Panc1 (cell line): ENCODE data around the gene TMPRSS15. TPM values are rescaled to one million over a fixed set of nuclear protein-coding genes. Genes with fewer than 3 reads are reported as not detected.

ENCODE experiments used
- ATAC-seq: fragments of 200-7000 bp; cut with Tn5 transposase; 2 replicates; pipeline ENCODE4 v1.9.1; 2020; ENCODE audit warnings: mild to moderate bottlenecking, moderate library complexity
- BruUV-seq: library from RNA; stranded (reverse); fragments of 400-500 nt; replicated peaks from 2 replicates; lab custom pipeline; 2021; lab: Mats Ljungman, UMichigan
- CTCF ChIA-PET: fragments of 300-600 bp; sonication (Branson Sonifier 250); formaldehyde crosslinking; loops from one replicate; lab custom pipeline; 2022; ENCODE audit warnings: antibody characterized with exemption; lab: Charles Lee
- POLR2A ChIA-PET: fragments of 300-600 bp; sonication (Branson Sonifier 250); formaldehyde crosslinking; loops from one replicate; lab custom pipeline; 2022; ENCODE audit warnings: antibody characterized with exemption; lab: Charles Lee
- DNase-seq: peaks from one replicate; pipeline ENCODE4 v3.0.0-alpha.2; 2010; ENCODE audit warnings: low read depth, low spot score
- H3K27ac ChIP-seq: 2 replicates; pipeline ENCODE4 v1.5.1; 2011; ENCODE audit warnings: mild to moderate bottlenecking, low read length, inconsistent platforms
- H3K27me3 ChIP-seq: fragments of 200-500 bp; sonication (Bioruptor generic); 2 replicates; pipeline ENCODE4 v1.6.0; 2014; ENCODE audit warnings: low read length, inconsistent platforms; ENCODE audit not compliant: control insufficient read depth, insufficient read depth
- H3K36me3 ChIP-seq: fragments of 200-500 bp; sonication (Bioruptor generic); 2 replicates; pipeline ENCODE4 v1.5.1; 2014; ENCODE audit warnings: inconsistent platforms, mild to moderate bottlenecking, low read length, moderate library complexity; ENCODE audit not compliant: control insufficient read depth, insufficient read depth
- H3K4me1 ChIP-seq: 2 replicates; pipeline ENCODE4 v1.5.1; 2011; ENCODE audit warnings: inconsistent platforms, mild to moderate bottlenecking, low read length, moderate library complexity; ENCODE audit not compliant: control insufficient read depth, insufficient read depth
- H3K4me3 ChIP-seq, 2 experiments: 2 replicates each; pipeline ENCODE4 v1.5.1; 2011 to 2012; ENCODE audit warnings: low read depth in 2 of 2, low read length in 2 of 2, mild to moderate bottlenecking in 2 of 2, inconsistent platforms in 1 of 2, moderate library complexity in 1 of 2
- H3K9me3 ChIP-seq: fragments of 200-500 bp; sonication (Bioruptor generic); 2 replicates; pipeline ENCODE4 v1.5.1; 2014; ENCODE audit warnings: low read depth, mild to moderate bottlenecking, inconsistent platforms, low read length, moderate library complexity; ENCODE audit not compliant: control insufficient read depth, insufficient read depth
- POLR2AphosphoS5 ChIP-seq: IDR thresholded peaks from 2 replicates; pipeline ENCODE4 v1.6.1; 2012; ENCODE audit warnings: mild to moderate bottlenecking, low read depth, low read length, moderate library complexity
- REST ChIP-seq, 2 experiments: IDR thresholded peaks; 2 replicates each; pipeline ENCODE4 v1.6.1; 2011 to 2012; ENCODE audit warnings: low read depth in 2 of 2, control low read depth in 1 of 2, low read length in 1 of 2, mild to moderate bottlenecking in 1 of 2, moderate library complexity in 1 of 2; ENCODE audit not compliant: insufficient read depth in 1 of 2
- SIN3A ChIP-seq: IDR thresholded peaks from 2 replicates; pipeline ENCODE4 v1.6.1; 2012; ENCODE audit warnings: low read depth, mild to moderate bottlenecking, low read length, moderate library complexity, borderline replicate concordance; ENCODE audit not compliant: insufficient read depth
- TCF7L2 ChIP-seq: IDR thresholded peaks from 2 replicates; pipeline ENCODE4 v1.6.1; 2011; ENCODE audit warnings: mild to moderate bottlenecking, low read depth, low read length, inconsistent platforms
- in situ Hi-C: cut with HindIII; loops from 2 replicates; pipeline ENCODE4 v1.10.0; 2016; ENCODE audit warnings: low sequenced_read_pairs, low pct_unique_long_range_greater_than_20kb
- intact Hi-C: fragments of 100-400 bp; cut with micrococcal nuclease; formaldehyde crosslinking; loops from one replicate; pipeline ENCODE4 v1.10.0; 2022; ENCODE audit not compliant: unreplicated experiment
- total RNA-seq: library from RNA; stranded (reverse); gene quantifications from one replicate; pipeline ENCODE4 v1.2.1, GENCODE V29; 2021; ENCODE audit not compliant: unreplicated experiment
- TF ChIP-seq, protein P1 (sequence below): fragments of 450-650 bp; IDR thresholded peaks from 2 replicates; pipeline ENCODE4 v1.5.1; 2017; ENCODE audit warnings: mild to moderate bottlenecking

The TMPRSS15 gene
- total RNA-seq, 1 experiment from 2014 or later, result not detected

DNA sequence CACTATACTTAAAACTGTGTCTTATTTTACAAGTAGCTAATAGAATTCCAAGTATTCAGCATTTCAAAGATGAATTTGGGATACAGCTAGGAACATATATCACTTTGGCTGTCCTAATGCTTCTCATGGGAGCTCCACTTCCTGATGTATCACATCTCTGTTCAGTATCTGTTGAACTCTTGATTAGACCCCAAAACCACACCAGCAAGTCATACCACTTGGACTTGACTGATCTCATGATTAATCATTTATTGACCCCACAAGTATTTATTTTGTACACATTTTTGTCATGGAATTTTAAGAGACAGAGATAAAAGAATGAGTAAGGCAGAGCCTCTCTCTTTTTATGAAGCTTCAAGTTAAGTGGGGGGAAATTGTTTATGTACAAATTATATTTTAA is 30.0 kb downstream of the TMPRSS15 start:
- in situ Hi-C loops, result no loop called here
- ChIA-PET CTCF (no interaction called here), POLR2A (no interaction called here)
- Histone ChIP-seq H3K27me3 (no peaks in the 10 kb centered on the region), H3K4me3 (no peak overlapping the region), H3K9me3 (no peaks in the 10 kb centered on the region), H3K4me1 (no peaks in the 10 kb centered on the region), H3K36me3 (no peaks in the 10 kb centered on the region), H3K27ac (no peak overlapping the region)
- DNase-seq (no peak), ATAC-seq (no peak)
- TF ChIP-seq SIN3A (no peak), TCF7L2 (no peak), REST (IDR thresholded peaks at IDR 0.05; ENCODE audit: insufficient read depth in 1 of 2, low read depth in 2 of 2, low read length in 1 of 2) (no peak), POLR2AphosphoS5 (no peak)
- TF ChIP-seq, protein P1, sequence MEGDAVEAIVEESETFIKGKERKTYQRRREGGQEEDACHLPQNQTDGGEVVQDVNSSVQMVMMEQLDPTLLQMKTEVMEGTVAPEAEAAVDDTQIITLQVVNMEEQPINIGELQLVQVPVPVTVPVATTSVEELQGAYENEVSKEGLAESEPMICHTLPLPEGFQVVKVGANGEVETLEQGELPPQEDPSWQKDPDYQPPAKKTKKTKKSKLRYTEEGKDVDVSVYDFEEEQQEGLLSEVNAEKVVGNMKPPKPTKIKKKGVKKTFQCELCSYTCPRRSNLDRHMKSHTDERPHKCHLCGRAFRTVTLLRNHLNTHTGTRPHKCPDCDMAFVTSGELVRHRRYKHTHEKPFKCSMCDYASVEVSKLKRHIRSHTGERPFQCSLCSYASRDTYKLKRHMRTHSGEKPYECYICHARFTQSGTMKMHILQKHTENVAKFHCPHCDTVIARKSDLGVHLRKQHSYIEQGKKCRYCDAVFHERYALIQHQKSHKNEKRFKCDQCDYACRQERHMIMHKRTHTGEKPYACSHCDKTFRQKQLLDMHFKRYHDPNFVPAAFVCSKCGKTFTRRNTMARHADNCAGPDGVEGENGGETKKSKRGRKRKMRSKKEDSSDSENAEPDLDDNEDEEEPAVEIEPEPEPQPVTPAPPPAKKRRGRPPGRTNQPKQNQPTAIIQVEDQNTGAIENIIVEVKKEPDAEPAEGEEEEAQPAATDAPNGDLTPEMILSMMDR, result no peak
- BruUV-seq, result no TSS peak
- intact Hi-C loops, result no loop called here

DNA sequence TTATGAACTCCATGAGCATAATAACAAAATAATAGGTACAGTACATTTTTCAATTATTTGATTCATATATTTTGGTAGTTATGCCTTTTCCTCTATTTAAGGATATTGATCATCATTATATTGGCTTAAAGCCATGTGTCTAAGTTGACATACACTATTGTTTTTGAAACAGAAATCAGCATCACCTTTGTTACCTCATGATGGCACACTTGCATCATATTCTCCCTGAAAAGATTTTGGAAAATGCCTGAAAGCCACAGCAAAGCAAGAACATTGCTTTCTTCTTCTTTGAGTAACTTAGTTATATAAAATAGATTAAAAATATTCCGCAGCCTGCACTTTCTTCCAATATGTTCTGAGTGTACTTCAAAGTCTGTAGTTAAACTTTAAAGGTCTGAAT is 33.3 kb downstream of the TMPRSS15 start:
- CTCF ChIA-PET, result no interaction called here
- ATAC-seq (no peak), DNase-seq (no peak)
- POLR2A ChIA-PET, result no interaction called here
- no peaks in the 10 kb centered on the region for H3K4me1 ChIP-seq
- no peaks in the 10 kb centered on the region for H3K36me3 ChIP-seq
- no peaks in the 10 kb centered on the region for H3K27me3 ChIP-seq
- intact Hi-C loops, result no loop called here
- in situ Hi-C loops, result no loop called here
- H3K4me3 ChIP-seq, result no peak overlapping the region
- no peak overlapping the region for H3K27ac ChIP-seq
- TF ChIP-seq SIN3A (no peak), POLR2AphosphoS5 (no peak), REST (IDR thresholded peaks at IDR 0.05; ENCODE audit: insufficient read depth in 1 of 2, low read depth in 2 of 2, low read length in 1 of 2) (no peak), TCF7L2 (no peak)
- TF ChIP-seq, protein P1, result no peak
- no TSS peak for BruUV-seq
- H3K9me3 ChIP-seq, result no peaks in the 10 kb centered on the region
